HG03064 (cell line): ENCODE data around the gene MIAT.

Experiments
- ATAC-seq: cut with Tn5 transposase; IDR thresholded peaks from one replicate; pipeline ENCODE4 v1.9.1; 2021; ENCODE audit warnings: low read depth; ENCODE audit not compliant: unreplicated experiment

The MIAT gene

DNA sequence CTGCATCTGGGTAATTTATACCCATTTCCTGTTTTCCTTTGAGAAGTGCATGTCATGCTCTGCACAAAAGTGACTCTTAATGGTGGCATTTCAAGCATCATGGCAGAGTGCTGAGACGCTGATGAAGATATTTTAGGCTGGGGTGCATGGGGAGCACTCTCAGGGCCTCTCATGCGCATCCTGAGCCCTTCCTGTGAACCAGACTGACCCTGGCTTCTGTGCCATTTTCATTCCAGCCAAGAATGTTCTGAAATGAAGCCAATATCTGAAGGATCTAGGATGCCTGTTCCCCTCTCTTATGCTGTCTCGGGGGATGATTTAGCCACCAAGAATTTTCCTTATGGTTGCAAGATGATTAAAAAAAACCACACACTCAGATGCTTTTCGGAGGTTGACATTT, 61.5 kb downstream of the MIAT start:
- ATAC-seq, result no peak

DNA sequence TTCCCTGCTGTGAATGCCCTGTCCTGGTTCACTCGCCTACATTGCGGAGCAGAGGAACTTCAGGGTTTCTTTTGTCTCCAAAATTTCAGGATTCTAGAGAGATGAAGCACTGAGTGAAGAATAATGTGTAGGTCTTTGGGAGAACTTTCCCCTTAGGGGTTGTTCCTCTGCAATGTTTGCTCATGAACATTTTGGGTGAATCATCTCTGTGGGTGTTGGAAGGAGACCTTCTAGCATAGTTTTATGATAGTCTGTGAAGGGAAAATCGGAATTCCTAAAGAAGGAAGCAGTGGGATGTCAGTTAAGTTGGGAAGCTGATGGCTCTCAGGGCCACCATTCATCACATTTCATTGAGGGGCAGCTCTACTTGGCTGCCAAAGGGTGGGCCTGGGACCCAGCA, 64.8 kb downstream of the MIAT start:
- no peak for ATAC-seq

DNA sequence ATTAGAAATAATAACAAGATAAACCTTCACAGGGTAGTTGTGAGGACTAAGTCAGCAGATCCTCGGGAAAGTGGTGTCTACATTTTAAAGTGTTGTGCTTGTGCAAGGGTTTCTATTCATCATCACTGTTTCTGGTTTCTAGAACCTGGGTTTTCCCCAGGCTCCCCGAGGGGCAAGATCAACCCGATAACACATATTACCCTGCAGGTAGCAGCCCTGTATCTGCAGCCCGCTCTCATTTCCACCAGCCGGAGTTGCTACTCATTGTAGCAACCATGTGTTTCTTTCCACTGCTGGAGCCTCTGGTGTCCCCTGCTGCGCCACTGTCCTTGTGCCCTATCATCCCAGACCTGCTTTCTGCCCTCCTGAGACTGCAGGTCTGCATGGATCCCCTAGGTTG, 67.0 kb downstream of the MIAT start:
- no peak for ATAC-seq

DNA sequence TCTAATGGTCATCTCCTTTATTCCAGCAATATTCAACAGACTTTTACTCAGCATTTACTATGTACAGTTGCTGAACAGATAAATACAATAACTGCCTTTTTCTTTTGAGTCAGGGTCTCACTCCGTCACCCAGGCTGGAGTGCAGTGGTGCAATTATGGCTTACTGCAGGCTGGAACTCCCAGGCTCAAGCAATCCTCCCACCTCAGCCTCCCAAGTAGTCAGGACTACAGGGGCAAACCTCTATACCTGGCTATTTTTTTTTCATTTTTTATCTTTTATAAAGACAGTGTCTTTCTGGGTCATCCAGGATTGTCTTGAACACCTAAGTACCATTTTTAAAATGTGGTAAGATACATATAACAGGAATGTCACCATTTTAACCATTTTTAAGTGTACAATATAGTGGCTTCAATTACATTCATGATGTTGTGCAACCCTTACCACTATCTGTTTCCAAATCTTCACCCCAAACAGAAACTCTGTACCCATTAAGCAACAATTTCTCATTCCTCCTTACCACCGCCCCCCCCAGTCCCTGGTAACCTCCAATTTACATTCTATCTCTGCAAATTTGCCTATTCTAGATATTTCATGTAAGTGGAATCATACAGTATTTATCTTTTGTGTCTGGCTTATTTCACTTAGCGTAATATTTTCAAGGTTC, 67.8 kb downstream of the MIAT start:
- ATAC-seq, result no peak
